HG03135 (cell line): Measurements from ENCODE around the gene FBXO36.
"Not testable (repeated sequence)": the region's sequence is repeated elsewhere in the genome, so short reads cannot be mapped to it uniquely, and the experiment has no call there.

ENCODE experiments used
- ATAC-seq: cut with Tn5 transposase; IDR thresholded peaks from one replicate; pipeline ENCODE4 v1.9.1; 2021; ENCODE audit warnings: mild to moderate bottlenecking, moderate library complexity; ENCODE audit not compliant: unreplicated experiment

Gene FBXO36

DNA sequence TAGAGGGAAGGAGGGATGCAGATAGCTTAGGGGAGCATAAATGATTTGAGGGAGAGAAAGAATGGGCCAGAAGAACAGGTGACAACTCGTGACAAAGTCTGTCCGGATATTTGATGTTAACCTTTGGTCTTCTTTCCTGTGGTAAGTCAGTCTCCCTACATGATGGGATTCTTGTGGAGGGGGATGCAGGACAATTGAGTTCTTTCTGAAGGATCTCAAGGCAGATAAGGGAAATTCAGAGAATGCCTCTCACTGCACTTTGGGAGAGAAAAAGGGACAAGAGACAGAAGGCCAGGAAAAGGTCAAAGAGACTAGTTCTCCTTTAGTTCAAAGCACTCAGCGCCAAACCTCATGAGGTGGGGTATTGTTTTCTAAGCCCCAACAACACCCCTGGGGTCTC is 34.2 kb downstream of the FBXO36 start:
- no peak for ATAC-seq

DNA sequence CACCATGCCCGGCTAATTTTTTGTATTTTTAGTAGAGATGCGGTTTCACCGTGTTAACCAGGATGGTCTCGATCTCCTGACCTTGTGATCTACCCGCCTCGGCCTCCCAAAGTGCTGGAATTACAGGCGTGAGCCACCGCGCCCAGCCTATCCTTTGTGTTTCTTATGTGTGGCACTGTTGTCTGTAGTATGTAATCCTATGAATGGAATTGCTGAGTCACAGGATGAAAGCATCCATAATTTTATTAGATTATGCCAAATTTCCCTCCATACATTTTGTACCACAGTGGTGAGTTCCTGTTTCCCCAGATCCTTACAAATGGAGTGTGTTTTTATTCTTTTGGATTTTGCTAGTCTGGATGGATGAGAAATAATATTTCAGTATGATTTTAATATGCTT is 41.3 kb downstream of the FBXO36 start:
- ATAC-seq: not testable (repeated sequence)

DNA sequence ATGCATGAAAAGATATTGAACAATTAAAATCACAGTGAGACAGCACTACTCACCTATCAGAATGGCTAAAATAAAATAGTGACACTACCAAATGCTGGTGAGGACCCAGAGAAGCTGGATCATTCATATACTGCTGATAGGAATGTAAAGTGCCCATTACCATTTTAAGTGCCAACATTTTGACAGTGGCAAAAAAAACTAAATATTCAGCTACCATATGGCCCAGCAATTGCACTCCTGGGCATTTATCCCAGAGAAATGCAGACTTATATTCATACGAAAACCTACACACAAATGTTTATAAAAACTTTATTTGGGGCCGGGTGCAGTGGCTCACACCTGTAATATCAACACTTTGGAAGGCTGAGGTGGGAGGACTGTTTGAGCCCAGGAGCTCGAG is 47.6 kb downstream of the FBXO36 start:
- ATAC-seq: no peak

DNA sequence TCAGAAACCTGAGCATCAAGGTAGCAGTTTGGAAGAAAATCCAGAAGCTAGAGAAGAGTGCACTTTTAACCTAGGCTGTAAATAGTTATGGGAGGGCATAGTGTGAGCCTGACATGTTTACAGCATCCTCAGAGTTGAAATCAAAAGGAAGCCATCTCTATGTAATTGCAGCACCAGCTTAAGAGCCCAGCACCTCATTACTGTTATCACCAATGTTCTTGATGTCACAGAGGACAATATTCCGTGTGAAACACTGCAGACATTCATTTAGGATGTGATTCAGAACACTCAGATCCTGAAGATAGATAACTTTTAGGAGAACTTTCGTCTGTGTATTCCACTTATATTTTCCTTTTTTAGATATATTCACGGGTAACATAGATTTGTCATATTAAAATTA is 48.1 kb downstream of the FBXO36 start:
- no peak for ATAC-seq

- ATAC-seq: no peak
These were observed 49.0 kb downstream of the FBXO36 start for GRCh38 chr2:229971298-229971790.

DNA sequence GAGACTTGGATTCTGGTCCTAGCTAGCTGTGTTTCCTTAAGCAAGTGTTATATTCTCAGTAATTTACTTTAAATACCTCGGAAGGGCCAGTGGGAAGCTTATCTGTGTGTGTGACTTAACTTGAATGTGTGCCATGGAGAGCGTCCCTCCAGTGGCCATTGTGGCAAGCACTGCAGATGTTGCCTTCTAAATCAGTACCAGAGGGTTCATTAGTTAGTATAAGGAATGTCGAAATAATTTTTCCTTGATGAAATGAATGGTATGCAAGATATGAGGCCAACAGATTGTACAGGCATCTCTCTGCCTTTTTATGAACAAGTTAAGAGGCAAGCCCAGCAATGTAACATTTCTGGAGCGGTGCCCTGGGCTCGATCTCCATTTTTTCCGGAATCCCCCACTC is 52.0 kb downstream of the FBXO36 start:
- ATAC-seq: no peak

- ATAC-seq: no peak
These were observed 58.3 kb downstream of the FBXO36 start for GRCh38 chr2:229980431-229981184.

DNA sequence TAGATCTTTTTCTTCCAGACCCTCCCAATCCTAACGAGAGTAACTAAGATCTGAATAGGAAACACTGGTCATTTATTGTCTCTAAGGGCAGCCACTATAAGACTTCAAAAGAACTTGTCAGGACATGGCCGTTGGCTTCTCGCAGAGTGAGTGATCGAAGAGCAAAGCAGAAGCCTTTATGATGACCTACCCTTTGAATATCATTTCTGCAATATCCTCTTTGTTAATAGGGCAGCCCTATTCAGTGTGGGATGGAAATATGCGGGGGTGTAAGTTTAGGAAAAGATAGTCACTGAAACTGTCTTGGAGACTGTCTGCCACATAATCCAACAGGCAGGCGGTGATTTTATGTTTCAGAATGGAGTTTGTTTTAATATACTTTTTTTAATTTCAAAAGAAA is 70.9 kb downstream of the FBXO36 start:
- no peak for ATAC-seq

DNA sequence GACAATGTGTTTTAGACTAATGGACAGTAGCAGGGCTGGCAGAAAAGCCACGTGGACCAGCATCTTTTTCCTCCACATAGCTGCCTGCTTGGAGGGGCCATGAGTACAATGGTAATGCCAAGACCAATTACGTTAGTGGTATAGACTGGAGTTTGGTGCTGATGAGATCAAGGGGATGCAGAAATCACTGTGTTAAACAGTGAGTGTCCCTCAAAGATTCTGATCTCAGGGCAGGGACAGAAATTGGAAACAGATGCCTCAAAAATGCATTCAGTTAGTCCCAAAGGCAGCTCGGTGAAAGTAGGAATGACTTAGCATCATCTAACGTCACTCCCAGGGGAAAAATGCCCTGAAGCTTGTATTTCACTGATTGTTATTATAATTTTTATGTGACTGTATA is 74.0 kb downstream of the FBXO36 start:
- no peak for ATAC-seq

GRCh38 chr2:229997565-229997964 is 75.3 kb downstream of the FBXO36 start:
- ATAC-seq: no peak

DNA sequence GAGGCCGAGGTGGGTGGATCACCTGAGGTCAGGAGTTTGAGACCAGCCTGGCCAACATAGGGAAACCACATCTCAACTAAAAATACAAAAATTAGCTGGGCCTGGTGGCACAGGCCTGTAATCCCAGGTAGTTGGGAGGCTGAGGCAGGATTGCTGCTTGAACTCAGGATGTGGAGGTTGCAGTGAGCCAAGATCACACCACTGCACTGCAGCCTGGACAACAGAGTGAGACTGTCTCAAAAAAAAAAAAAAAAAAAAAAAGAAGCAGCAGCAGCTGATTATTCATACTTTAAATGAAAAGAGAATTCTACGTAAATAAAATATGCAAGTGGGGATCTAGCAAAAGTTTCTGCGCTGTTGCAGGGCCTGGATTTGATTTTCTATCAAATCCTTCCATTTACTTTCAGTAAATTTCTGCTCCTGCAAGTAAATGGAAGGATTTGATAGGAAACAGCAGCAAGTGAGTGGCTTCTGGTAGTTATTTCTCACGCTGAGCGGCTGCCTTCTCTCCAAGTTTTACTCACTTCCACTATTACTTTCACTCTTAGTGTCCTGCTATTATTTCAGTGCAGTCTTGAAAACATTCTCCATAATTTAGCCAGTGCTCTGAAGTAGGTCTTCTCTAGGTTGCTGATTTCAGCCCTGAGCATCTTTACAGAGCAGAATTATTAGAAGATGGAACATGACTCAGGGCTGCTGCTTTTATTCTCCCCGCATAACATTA is 78.0 kb downstream of the FBXO36 start:
- ATAC-seq: peak; percentile 80

DNA sequence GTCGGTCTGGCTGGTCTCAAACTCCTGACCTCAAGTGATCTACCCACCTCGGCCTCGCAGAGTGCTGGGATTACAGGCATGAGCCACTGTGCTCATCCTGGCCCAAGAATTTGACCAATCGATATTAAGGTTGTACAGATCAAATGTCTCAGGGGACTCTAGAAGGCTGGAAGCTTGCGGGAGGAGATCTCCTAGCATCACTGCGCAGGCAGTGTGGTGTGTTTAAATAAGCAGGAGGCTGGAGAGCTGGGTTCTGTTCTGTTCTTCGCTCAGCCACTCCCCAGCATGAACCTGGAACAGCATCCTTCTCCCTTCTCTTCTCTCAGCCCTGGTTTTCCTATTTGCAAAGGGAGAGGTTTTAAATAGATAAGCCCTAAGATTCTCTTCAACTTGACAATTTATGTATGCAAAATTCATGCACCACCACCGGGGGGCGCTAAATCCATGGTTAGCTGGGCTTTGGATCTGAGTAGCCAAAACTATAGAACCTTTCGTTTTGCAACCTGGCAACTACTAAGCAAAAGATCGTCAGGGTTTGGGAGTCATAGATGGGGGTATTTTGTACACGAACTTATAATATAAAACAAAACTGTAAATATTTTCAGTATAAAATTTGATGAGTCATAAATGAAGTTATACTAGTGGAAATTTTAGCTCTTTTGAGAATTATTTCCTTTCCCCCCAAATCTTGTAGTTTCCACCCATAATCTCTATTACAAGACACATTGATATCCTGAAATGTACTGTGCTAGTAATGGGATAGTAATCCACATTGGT is 85.8 kb downstream of the FBXO36 start:
- ATAC-seq: peak; percentile 60

DNA sequence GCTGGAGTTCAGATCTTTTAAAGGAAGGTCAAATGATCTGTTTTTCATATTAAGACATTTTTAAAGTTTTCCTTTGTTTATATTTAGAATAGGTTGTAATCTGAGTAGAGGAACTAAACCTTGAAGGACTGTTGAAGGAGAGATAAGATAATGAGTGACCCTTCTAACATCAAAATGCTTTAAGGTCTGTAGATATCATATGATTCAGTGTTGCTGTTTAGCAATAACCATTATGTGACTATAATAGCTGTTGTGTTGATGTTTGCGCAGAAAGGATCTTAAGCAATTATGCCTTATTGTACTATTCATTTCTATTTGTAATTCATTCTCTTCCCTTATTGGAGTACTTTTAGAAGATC is 86.4 kb downstream of the FBXO36 start:
- no peak for ATAC-seq

DNA sequence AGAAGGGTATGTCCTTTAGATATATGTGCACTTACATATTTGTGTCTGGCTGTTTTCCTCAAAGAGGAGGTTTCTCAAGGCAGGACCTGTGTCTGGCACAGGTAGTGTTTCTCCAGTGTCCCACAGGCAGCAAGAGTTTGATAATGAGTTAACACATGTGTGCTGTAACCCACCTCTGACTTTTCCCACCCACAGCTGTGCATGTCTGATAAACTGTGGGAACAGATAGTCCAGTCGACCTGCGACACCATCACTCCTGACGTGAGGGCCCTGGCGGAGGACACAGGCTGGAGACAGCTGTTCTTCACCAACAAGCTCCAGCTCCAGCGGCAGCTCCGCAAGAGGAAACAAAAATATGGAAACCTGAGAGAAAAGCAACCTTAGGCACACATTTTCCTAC is 88.2 kb downstream of the FBXO36 start:
- ATAC-seq: no peak

- ATAC-seq: no peak
These were observed 89.3 kb downstream of the FBXO36 start for GRCh38 chr2:230011617-230012016.

GRCh38 chr2:230012267-230012884 is 90.1 kb downstream of the FBXO36 start:
- no peak for ATAC-seq

DNA sequence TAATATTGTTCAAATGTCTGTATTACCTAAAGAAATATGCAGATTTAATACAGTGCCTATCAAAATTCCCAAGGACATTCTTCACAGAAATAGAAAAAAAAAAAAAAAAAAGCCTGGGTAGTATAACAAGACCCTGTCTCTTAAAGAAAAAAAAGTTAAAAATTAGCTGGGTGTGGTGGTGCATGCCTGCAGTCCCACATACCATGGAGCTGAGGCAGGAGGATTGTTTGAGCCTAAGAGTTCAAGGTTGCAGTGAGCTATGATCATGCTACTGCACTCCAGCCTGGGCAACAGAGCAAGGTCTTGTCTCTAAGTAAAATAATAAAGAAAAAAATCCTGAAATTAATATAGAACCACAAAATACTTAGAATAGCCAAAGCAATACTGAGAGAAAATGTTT is 94.5 kb downstream of the FBXO36 start:
- ATAC-seq: no peak

GRCh38 chr2:230018153-230018552 is 95.8 kb downstream of the FBXO36 start:
- no peak for ATAC-seq

GRCh38 chr2:230019742-230020141 is 97.4 kb downstream of the FBXO36 start:
- no peak for ATAC-seq

DNA sequence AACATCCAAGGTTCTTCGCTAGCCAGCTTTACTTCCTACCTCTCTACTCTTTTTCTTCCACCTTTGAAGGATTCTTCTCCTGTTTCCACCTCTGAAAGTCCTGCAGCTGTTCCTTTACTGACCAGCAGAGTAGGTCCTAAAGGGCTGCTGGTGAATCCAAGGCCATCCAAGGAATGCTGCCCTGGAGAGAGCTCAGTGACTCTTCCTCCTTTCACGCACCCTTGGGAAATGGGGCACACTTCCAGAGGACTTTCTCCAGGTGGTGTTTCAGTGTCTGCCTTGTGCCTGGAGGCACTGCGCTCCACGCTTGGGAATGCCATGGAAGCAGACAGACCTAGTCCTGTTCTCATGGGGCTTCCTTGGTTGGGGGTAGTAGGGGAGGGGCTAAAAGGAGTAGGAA is 101.0 kb downstream of the FBXO36 start:
- ATAC-seq: no peak

DNA sequence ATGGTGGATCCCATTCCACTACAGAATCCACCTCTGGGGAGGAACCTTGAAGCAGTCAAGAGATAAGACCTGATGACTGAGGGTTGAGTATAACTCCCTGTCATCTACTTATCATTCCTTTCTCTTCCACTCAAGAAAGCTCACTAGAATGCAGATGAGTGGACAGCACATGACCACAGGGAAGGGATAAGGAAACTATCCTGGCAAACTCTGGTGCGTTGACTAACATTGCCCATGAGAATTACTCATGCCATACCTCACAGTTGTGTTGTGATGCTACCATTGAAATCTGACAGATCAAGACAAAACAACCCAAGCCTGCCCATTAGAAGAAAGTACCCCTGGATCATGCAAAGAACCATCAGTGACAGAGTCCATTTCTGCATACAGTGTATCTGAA is 119.9 kb downstream of the FBXO36 start:
- ATAC-seq: no peak
